Activated T-cell treated with anti-CD3 and anti-CD28 coated beads for 4 hours (primary cell): ENCODE measurements around the gene FGD2.
A peak's percentile ranks its signal among the peaks of the same experiment; 100 is the strongest.
"Not testable (repeated sequence)": the region's sequence is repeated elsewhere in the genome, so short reads cannot be mapped to it uniquely, and the experiment has no call there.

Experiments used
- DNase-seq: peaks from one replicate; pipeline ENCODE4 v3.0.0-alpha.2; 2020

FGD2 gene

DNA sequence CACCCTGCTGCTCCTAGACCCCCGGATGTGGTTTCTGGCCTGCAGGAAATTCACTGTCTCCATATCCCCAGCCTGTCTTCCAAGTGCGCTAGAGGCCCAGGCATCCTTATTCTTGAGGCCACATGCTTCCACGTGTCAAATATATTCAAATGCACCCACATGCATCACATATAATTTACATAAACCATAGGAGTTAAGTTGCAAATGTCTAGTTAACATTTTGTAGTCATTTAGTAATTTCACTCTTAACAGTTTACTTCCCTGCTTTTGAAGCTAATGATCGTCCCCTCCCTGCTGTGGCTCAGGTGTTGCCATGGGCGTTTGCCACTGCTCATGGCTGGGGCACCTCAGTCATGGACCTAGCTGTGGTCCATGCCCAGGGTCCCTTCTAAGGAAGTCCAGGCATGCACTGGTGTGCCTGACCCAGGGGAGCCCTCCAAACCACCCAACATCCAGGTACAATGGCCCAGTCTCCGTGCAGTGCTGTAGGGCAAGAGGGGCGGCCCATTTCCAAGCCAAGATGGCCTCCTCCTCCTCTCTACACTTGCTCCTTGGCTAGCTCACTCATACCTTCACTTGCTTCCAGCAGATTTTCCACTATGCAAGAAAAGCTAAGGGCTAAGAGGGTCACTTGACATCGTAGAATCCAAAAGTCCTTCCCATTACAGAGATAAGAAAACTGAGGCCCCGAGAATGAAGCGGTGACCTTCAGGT, 42.4 kb downstream of the FGD2 start:
- DNase-seq = no peak

DNA sequence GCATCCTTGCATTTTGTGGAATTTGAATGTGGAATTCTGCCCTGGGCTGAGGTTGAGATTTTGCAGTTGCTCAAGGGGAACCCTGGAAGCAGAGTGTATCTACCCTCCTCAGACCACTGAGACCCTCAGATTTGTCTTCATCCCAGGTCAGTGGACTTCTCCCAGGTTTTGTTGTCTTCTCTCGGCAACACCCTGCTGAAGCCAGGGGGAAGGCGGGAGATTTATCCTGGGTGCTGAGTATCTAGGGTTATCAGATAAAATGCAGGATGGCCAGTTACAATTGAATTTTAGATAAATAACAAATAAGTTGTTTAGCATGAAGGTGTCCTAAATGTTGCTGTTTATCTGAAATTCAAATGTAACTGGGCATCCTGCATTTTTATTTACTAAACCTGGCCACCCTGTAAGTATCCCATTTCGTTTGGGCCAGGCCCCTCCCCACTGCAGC, 43.0 kb downstream of the FGD2 start:
- DNase-seq = no peak

DNA sequence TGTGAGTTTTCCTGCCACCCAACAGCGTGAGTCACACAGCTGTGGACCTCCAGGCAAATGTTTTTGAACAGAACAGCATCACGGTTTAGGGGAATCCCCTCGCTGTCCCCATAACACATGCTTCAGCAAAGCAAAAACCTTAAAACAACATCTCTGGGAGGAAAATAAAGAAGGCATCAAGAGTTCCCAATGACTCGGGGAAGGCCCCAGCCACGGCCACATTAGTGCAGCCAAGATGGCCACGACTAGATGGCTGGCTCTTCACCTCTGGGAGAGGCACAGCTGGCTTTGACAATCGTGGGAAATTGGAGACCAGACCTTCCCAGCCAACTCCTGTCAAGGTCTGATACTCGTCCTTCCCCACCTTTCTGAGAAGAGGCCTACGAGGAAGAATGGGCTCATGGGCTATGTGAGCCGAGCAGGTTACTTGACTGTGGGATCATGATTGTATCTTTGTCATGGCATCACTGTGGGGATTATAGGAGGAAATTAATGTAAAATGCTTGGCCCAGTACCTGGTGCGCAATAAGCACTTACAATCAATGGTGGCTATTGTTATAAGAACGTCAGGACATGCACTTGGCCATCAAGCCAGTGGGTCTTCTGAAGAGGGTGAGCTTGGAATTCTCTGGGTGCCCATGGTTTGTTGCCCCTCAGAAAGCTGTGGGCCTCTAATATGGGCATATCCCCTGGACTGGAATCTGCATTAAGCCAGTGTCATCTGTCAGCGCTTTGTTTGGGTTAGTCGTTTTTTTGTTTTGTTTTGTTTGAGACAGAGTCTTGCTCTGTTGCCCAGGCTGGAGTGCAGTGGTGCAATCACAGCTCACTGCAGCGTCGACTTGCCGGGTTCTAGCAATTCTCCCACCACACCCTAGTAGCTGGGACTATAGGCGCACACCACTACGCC, 43.6 kb downstream of the FGD2 start:
- DNase-seq = peak; percentile 63

DNA sequence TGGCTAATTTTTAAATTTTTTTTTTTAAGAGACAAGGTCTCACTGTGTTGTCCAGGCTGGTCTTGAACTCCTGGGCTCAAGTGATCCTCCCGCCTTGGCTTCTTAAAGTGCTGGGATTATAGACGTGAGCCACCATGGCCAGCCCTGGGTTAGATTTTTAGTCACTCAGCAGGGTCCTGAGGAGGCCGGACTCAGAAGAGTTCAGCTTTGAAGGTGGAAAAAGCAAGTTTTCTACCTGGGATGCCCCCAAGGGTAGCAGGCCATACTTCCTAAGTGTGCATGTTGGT, 44.2 kb downstream of the FGD2 start:
- no peak for DNase-seq

DNA sequence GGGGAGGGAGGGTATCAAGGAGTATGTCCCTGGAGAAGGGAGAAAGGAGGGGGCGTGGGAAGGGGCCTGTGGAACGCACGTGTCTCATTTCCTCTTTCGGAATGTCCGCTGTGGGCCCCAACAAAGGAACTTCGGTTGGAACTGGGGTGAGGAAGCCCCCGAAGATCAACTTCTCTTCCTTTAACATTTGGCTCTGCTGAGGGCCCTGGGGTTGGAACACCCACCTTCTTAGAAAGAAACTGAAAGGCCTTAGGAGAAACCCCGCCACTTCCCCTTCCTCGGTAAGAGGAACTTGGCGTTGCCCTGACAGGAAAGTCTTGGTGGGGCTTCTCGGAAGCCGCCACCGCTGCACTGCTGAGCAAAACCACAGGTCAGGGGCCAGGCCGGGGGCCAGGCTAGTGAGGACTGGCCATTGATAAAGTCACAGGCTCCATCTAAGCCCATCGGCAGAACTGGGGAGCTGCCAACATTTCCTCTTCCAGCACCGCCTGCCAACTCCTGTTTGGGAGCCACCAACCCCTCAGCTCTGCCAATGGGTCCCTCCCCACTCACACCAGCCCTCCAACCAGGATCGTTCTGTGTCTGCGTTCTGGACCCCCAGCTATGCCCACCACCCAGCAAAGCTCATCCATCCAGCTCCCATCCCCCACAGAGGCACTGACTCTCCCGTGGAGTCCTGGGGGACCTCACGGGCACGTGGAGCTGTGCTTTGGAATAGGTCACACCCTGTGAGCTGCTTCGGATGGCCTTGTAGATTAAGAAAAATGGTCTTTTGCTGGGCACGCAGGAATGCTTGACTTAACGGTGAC, 44.8 kb downstream of the FGD2 start:
- DNase-seq = peak; percentile 40

DNA sequence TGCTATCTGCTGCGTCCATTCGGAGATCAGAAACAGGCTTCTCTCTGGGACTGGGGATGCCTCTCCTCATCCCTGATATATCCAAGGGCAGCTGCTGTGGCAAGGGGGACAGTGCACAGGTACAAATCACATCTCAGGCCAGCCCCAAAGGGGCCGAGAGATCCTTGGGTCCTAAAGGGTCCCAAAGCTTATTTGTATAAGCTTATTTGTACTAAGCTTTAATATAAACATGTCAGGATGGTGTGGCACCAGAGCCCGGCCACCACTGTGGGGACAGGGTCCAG, 45.3 kb downstream of the FGD2 start:
- DNase-seq = no peak

DNA sequence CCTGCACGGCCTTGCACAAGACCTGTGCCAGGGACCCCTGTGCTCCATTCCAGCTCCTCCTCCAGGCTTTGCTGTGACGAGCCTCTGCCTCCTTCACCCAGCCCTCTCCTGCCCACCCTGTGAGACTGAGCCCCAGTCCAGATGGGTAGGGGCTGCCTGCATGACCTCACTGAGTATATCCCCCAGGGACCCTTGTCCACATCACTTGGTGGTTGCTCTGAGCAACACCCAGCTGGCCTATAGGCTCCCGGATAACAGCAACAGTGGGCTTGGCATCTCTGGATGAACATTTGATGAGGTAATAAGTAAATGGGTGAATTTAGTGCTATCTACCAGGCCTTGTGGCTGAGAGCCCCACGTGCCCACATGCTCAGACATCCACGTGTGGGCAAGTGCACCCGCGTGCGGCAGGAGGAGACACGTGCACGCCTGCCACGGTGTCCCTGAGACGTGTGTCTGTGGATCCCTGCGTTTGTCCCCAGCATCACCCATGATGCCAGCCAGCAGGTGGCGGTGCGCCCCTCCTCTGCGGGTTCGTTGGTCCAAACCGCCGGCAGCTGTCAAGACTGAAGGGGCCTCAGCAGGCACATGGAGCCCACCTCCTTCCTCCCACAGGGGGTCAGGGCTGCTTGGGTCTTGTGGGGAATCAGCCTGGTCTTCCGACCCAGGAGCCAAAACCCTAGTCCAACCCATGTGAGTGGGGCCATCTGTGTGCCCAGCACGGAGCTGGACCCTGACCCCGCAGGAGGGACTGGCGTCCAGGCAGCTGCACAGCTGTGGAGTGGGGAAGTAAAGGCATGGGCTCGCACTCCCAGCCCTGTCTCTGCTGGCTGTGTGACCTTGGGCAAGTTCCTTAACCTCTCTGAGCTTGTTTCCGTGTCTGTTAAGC, 45.9 kb downstream of the FGD2 start:
- DNase-seq = peak; percentile 85

DNA sequence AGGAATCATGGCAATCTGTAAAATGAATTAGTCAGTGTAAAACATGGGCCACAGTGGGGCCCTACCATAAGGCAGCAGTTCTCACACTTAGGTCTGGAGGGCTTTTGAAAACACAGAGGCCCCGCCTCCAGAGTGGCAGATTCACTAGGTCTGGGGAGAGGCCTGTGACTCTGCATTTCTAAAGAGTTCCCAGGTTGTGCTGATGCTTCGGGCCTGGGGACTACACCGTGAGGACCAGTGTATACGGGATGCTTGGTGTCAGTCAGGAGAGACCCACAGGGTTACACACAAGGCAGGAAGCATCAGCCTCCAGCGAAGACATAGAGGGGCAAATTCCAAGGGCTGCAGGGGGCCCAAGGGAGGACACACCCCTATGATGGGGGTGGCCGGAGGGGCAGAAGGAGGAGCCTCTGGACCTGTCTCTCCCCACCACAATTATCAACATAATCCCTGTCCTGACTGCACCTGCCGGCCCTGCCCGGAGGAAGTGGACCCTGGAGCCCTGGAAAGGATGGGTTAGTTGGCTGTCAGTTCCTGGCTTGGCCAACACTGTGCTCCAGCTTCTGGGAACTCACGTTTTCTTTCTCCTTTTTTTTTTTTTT, 46.7 kb downstream of the FGD2 start:
- DNase-seq = no peak

DNA sequence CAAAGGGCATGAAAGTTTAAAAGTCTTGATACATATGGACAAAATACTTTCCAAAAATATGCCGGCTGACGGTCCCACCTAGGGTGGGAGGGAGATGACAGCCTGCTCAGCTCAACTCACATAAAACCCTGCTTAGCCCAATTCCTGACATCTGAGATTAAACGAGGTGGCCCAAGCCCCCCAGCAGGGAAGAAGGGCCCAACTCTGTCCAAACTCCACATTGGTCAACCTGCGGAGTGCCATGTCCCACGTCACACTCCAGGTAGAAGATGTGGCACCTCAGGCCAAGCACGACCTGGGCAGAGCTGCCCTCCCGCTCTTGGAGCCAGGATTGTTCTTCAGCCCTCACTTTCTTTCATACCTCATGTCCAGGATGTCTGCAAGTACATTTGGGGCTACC, 48.2 kb downstream of the FGD2 start:
- no peak for DNase-seq

DNA sequence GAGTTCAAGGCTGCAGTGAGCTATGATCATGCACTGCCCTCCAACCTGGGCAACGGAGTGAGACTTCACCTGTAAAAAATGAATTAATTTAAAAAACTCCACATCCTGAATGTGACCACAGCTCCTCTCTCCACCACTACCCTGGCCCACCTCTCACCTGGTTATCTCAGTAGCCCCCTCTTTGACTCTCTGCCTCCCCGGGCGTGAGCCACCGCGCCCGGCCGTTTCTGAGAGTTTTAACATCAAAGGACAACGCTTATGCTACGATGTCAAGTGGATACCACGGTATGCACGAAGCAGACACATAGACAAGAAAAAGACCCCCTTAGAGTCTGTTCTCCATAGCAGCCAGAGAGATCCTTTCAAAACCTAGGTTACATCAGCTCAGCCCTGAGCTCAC, 48.7 kb downstream of the FGD2 start:
- DNase-seq = no peak

DNA sequence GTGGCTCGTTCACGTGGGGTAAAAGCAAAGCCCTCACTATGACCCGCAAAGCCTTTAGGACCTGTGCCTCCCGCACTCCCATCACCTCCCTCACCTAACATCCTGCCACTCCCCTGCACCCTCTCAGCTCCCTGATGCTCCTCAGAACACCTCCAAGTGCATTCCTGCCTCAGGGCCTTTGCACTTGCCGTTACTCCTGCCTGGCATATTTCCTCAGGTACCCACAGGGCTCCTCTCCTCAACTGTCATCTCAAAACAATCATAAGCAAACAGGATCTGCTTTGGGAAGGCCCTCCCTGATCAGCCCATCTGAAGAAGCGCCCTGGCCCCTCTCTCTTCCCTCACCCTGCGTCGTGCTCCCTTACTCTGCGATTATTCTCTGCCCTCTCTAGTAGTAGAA, 49.1 kb downstream of the FGD2 start:
- DNase-seq = no peak

DNA sequence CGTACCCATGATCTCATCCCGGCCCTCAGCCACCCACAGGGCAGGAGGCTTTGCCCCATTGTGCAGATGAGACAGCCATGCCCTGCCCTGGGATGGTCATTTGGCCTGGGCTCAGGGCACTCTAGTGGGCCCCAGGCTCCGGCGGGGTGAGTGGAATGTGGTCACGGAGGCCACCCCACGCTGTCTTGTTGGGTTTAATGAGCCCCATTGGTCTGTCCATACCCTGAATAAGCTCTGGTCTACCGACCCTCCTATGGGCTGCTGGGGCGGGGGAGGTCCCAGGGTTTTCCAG, 50.6 kb downstream of the FGD2 start:
- DNase-seq = no peak

DNA sequence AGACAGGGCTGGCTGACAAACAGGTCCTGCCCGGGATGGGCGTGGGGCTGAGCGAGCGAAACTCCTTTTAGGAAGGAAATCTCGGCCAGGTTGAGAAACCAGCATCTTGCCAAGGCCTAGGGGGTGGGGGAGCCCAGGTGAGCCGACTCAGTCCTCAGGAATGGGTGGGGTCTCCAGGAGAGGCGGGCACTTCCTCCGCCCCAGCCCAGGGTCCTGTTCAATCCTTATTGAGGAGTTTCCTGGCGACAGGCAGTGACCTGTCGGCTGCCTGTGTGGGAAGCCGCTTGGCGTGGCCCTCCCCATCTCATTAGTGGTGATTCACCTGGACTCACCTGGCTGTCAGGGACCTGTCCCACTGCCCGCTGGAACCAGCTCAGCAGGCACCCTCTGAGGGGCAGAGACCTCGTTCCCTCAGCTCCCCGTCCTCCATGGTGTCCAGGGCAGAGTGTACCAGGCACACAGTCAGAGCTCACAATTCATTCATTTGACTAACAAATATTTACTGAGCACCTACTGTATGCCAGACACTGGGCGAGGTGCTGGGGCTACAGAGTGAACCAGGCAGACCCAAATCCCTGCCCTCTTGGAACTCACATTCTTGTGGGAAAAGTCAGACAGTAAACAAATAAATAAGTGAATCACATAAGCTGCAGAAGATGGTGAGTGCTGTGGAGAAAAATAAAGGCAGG, 51.1 kb downstream of the FGD2 start:
- DNase-seq = no peak

DNA sequence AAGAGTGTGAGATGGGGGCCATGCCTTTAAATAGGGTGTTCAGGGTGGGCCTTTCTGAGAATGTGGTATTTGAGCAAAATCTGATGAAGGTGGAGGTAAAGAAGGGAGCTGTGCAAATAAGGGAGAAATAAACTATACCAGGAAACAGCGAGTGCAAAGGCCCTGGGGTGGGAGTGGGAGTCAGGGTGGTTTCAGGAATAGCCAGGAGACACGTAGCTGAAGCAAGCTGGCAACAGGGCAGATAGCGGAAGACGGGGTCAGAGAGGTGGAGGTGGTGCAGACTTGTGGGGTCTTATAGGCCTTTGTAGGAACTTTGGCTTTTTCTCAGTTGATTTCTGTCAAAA, 51.6 kb downstream of the FGD2 start:
- DNase-seq = no peak

DNA sequence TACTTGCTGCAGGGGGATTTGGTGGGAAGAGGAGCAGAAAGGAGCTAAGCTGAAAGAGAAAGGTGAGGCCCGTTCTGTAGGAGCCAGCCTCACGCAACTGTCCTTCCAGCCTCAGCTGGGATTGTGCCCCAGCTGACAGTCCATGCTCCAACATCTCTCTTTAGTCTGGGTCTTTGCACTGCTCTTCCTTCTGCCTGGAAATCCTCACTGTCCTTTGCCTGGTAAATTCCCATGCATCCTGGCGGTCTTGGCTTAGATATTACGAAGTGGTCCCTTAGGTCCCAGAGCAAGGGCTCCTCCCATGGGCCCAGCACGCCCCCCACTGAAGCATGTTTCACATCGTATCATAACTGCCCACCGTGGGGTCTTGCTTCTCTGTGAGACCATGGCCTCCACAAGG, 52.2 kb downstream of the FGD2 start:
- DNase-seq = no peak

DNA sequence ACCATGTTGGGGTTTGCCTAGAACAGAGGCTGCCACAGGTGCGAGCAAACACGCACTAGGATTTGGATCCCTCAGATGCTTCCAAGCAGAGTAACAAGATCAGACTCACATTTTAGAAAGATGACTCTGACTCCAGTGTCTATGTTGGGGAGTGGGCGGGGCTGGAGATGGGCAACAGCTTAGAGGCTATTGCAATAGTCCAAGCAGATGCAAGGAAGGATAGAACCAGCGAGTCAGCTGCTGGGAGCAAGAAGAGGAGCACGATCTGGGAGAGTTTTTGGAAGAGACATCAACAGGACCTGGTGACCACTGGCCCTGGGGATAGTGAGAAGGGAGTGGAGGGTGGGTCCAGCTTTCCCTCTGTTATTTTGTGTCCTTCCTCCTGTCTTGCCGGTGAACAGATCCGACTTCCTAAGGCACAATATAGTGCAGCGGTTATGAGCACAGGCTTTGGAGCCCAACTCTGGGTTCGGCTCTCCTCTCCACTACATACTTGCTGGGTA, 52.7 kb downstream of the FGD2 start:
- no peak for DNase-seq

DNA sequence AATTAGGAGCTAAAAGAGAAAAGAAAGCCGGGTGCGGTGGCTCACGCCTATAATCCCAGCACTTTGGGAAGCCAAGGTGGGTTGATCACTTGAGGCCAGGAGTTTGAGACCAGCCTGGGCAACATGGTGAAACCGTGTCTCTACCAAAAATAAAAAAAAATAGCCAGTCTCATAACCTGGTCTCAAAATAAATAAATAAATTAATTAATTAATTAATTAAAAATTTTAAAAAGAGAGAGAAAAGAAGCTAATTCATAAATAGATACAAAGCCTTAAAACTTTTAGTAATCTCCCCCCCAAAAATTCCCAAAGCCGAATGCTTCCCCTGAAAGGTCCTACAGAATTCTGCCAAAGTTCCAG, 53.5 kb downstream of the FGD2 start:
- not testable (repeated sequence) for DNase-seq

DNA sequence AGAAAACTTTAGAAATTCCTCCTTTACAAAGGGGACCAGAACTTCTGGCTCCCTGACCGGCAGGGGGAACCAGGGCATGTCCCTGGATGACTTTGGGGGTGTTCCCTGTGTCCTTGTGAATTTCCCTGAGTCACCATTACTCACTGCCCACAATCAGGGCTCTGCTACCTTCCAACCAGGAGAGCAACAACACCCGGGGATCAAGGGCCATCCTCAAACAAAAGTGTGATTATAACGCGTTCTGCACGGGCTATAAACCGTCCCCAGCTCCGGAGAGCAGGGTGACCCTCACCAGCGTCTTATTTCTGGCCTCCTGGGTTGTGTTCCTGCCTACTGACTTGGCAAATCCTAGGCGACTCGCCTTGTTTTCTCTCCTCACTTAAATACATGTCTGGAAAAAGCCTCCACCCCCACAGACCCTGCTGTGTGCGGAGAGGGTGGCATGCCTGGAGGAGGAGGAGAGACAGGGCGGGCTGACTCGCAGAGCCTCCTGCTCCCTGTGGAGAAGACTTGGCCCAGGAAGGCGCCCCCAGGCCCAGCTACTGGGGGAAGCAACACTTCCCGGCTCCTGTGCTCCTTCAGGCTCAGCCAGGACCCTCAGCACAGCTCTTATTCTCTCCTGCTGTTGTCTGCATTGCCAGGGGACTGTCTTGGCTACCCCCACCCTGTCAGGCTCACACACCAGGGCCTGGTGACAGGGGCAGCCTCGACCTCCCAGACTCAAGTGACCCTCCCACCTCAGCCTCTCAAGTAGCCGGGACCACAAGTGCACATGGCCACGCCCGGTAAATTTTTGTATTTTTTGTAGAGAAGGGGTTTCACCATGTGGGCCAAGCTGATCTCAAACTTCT, 54.1 kb downstream of the FGD2 start:
- DNase-seq = no peak

DNA sequence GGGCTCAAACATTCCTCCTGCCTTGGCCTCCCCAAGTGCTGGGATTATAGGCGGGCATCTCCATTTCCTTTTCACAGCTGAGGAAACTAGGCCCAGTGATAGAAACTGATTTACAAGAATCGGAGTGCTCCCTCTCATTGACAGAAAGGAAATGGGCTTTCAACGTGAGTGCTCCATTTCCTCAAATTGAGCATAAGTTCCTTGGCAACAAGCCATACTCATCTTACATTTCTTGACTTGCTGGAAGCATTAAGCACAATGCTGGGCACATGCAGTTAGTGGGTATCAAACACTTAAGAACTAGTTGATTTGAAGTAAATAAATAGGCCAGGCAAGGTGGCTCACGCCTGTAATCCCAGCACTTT, 54.7 kb downstream of the FGD2 start:
- DNase-seq = no peak

DNA sequence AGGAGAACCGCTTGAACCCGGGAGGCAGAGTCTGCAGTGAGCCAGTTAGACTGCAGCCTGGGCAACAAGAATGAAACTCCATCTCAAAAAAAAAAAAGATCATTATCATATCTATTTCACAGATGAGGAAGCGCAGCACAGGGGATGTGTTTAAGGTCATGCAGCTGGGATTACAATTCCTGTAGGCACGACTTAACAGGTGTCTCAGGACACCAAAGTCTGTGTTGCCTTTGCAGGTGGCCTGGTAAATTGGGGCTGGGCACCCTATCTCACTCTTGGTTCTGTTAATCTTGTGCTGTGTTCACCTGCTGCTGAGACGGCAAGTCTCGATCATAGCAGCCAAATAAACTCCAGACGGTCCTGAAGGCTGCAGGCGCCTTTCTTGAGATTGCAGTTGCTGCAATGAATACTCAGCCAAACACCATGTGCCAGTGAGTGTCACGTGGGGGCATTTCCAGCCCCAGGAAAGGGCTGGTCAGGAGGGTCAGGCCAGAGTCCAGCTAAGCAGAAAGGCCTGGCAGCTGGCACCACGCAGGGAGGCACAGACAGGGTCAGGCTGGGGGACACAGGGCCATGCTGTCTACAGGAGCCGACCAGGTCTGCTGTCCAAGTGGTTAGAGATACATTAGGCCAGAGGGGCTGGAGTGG, 55.8 kb downstream of the FGD2 start:
- DNase-seq = no peak

DNA sequence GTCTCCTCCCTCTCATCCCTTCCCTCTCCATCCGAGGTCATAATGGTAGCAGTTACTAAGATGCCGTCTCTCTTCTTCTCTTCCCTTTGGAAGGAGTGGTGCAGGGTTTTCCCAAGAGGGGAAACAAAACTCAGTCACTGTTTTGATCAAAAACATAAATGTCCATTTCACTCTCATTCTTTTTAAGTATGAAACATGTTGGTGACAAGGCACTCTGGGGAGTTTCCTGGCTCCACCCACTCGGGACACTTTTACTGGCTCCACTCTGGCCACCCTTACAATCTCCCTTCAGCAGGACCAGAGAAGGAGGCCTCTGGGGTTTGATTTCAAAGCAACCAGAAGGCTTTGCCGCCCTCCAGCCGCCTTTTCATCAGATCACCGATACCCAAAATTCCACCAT, 57.0 kb downstream of the FGD2 start:
- no peak for DNase-seq
